K562 (cell line): Measurements from ENCODE around the gene NT5C. TPM values are rescaled to one million over a fixed set of nuclear protein-coding genes. Genes with fewer than 3 reads are reported as not detected.

Experiments
- CREB5 ChIP-seq: fragments of 250-450 bp; sonication (Bioruptor Pico); IDR thresholded peaks from 2 replicates; pipeline ENCODE4 v1.5.0; 2020; ENCODE audit warnings: mild to moderate bottlenecking
- EHMT2 ChIP-seq: fragments of 450-650 bp; IDR thresholded peaks from 2 replicates; pipeline ENCODE4 v1.6.1; 2018; ENCODE audit warnings: antibody characterized with exemption
- HCFC1 ChIP-seq: IDR thresholded peaks from 2 replicates; pipeline ENCODE4 v1.6.1; 2012; ENCODE audit warnings: low read depth, low read length, improper control_type of control experiment
- MAZ ChIP-seq, 2 experiments: fragments of 450-650 bp in 1 of 2; sonication (generic) in 1 of 2; formaldehyde crosslinking; IDR thresholded peaks in 1 of 2; conservative IDR thresholded peaks in 1 of 2; 2 replicates each; pipeline versions ENCODE4 v1.4.0 to v1.5.0; 2020; ENCODE audit warnings: mild to moderate bottlenecking in 1 of 2, missing genetic modification reagents in 1 of 2
- MCM3 ChIP-seq: fragments of 450-650 bp; IDR thresholded peaks from 2 replicates; pipeline ENCODE4 v1.6.1; 2016
- NR2C1 ChIP-seq, 2 experiments: fragments of 450-650 bp; IDR thresholded peaks; 2 replicates each; pipeline ENCODE4 v1.6.1; 2017; ENCODE audit warnings: mild to moderate bottlenecking in 2 of 2, antibody characterized with exemption in 1 of 2, inconsistent platforms in 1 of 2, missing compliant biosample characterization in 1 of 2, missing genetic modification characterization in 1 of 2
- POLR2AphosphoS2 ChIP-seq: IDR thresholded peaks from 2 replicates; pipeline ENCODE4 v1.6.1; 2012; ENCODE audit warnings: low read length, improper control_type of control experiment
- POLR3A ChIP-seq: IDR thresholded peaks from 2 replicates; pipeline ENCODE4 v1.6.1; 2011; ENCODE audit warnings: borderline replicate concordance, mild to moderate bottlenecking, moderate library complexity; ENCODE audit not compliant: insufficient read length, insufficient read depth; ENCODE audit errors: extremely low read depth
- RFX7 ChIP-seq: fragments of 250-450 bp; sonication (Bioruptor Pico); IDR thresholded peaks from 2 replicates; pipeline ENCODE4 v1.5.1; 2021; ENCODE audit warnings: mild to moderate bottlenecking
- TBL1XR1 ChIP-seq, 2 experiments: IDR thresholded peaks; 2 replicates each; pipeline ENCODE4 v1.6.1; 2012; ENCODE audit warnings: improper control_type of control experiment in 2 of 2, low read length in 2 of 2, mild to moderate bottlenecking in 1 of 2
- THAP12 ChIP-seq: fragments of 250-450 bp; sonication (Bioruptor Pico); IDR thresholded peaks from 2 replicates; pipeline ENCODE4 v1.9.0; 2021; ENCODE audit warnings: mild to moderate bottlenecking, inconsistent platforms
- ZNF232 ChIP-seq: sonication (generic); formaldehyde crosslinking; IDR thresholded peaks from 2 replicates; pipeline ENCODE4 v1.8.0; 2022; ENCODE audit warnings: mild to moderate bottlenecking, missing genetic modification reagents
- ZNF512 ChIP-seq: IDR thresholded peaks from 2 replicates; pipeline ENCODE4 v1.6.1; 2016; ENCODE audit warnings: missing genetic modification characterization, missing compliant biosample characterization
- polyA plus RNA-seq, 8 experiments: library from polyadenylated mRNA; depleted of rRNA in 4 of 8; stranded (reverse) in 5 of 8; unstranded in 3 of 8; fragments of >200 nt; fragmentation: Nextera tagmentation in 2 of 8; fragmentation: Illumina TruSeq in 1 of 8; extraction: Ambion mirVana in 2 of 8; extraction: Trizol in 1 of 8; gene quantifications; 2 replicates each; pipeline versions ENCODE4 v1.2.1 to v1.2.3, GENCODE V29; 2011 to 2014; ENCODE audit warnings: inconsistent platforms in 1 of 8, missing spikeins in 1 of 8
- total RNA-seq, 7 experiments: library from RNA; depleted of rRNA in 6 of 7; stranded (reverse); fragments of >200 nt in 6 of 7; fragmentation: Illumina TruSeq in 2 of 7; extraction: Trizol in 2 of 7; gene quantifications; 2 replicates each; pipeline versions ENCODE4 v1.2.1 to v1.2.3, GENCODE V29; 2011 to 2021; ENCODE audit warnings: low replicate concordance in 1 of 7
- TF ChIP-seq, protein P1 (sequence below): fragments of 450-650 bp; conservative IDR thresholded peaks from 2 replicates; pipeline ENCODE4 v1.6.1; 2016; ENCODE audit warnings: missing genetic modification characterization, low read depth, mild to moderate bottlenecking, missing compliant biosample characterization, moderate library complexity

NT5C gene
- total and polyA plus RNA-seq, 9 of the 15 experiments (the other 6 are each of a cell fraction or from before 2014, with no cell fraction given) = 2.9 to 205 (median 45.0) TPM

DNA sequence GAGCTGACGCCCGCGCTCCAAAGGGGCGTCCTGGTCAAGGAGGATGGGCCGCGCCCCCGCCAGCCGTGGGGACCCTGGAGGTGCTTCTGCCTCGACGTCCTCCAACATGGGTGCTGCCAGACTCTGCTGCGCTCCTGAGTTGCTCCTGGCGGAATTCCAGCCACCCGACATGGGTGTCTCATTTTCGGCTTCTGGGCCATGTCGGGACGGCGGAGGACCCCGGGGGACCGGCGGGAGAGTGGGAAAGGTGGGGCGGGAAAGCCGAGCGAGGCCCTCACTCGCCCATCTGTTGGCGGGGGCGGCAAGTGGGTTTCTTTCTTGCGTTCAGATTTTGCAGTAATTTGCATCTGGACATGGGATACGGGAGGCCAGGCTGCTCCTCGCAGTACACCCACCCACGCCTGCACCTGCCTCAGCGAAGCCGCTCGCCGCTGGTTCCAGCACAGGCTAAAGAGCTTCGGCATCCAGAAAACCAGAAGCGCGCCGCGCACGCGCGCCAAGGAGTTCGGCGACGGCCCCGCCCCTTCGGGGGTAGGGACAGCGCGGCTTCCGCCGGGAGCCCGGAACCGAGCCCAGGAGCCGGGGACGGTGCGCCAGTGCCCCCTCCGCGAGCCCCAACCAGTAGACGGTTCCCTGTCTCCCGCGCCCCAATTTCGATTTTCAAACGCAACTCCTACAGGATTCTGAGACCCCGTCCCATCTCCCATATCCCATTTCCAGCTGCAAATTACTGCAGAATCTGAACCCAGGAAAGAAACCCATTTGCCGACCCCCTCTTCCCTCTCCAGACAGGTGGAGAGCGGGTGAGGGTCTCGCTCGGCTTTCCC lies 21.9 kb downstream of the NT5C start, which contains the start of gene ARMC7 (continued):
- TF ChIP-seq, protein P1, sequence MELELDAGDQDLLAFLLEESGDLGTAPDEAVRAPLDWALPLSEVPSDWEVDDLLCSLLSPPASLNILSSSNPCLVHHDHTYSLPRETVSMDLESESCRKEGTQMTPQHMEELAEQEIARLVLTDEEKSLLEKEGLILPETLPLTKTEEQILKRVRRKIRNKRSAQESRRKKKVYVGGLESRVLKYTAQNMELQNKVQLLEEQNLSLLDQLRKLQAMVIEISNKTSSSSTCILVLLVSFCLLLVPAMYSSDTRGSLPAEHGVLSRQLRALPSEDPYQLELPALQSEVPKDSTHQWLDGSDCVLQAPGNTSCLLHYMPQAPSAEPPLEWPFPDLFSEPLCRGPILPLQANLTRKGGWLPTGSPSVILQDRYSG (tag) = no peak
- TF ChIP-seq ZNF232 (0 out of 2 replicates have a peak, but pooled peaks have one; percentile 19), RFX7 (no peak), POLR3A (no peak), CREB5 (CRISPR knock-in tag) (no peak), MCM3 (no peak), MAZ (CRISPR knock-in tag; conservative IDR thresholded peaks at IDR 0.05 in 1 of 2, IDR thresholded peaks at IDR 0.05 in 1 of 2) (peak; percentile 76 to 90), POLR2AphosphoS2 (peak; percentile 38; the same call in 1 of the 2 replicates), EHMT2 (no peak), HCFC1 (peak; percentile 57; the same call in 1 of the 2 replicates), ZNF512 (tag) (no peak), NR2C1 (IDR thresholded peaks at IDR 0.05) (no peak), NR2C1 (tag; IDR thresholded peaks at IDR 0.05) (no peak), TBL1XR1 (IDR thresholded peaks at IDR 0.05; ENCODE audit: low read length in 2 of 2) (no peak), THAP12 (CRISPR knock-in tag) (peak; percentile 67; the same call in 1 of the 2 replicates)
